Urinary bladder (tissue), 4 donors: ENCODE measurements around the gene C5. TPM values are rescaled to one million over a fixed set of nuclear protein-coding genes. Genes with fewer than 3 reads are reported as not detected.

ENCODE experiments used
- DNase-seq: peaks from one replicate; pipeline ENCODE4 v3.0.0-alpha.2; 2015; ENCODE audit errors: extremely low spot score
- H3K27ac ChIP-seq: one replicate; pipeline ENCODE4 v1.5.1; 2013; ENCODE audit warnings: low read depth, mild to moderate bottlenecking, moderate library complexity
- H3K36me3 ChIP-seq: one replicate; pipeline ENCODE4 v1.6.1; 2013; ENCODE audit warnings: mild to moderate bottlenecking, moderate library complexity; ENCODE audit not compliant: insufficient read depth
- H3K4me1 ChIP-seq: one replicate; pipeline ENCODE4 v1.6.1; 2013; ENCODE audit warnings: mild to moderate bottlenecking, moderate library complexity; ENCODE audit not compliant: insufficient read depth
- H3K4me3 ChIP-seq: one replicate; pipeline ENCODE4 v1.5.1; 2013; ENCODE audit warnings: low read depth, low read length
- WGBS: extraction: QIAGEN DNeasy Blood & Tissue Kit; methylation state at CpG from one replicate; pipeline ENCODE4 v1.1.7; 2013; 5-methylcytosine and 5-hydroxymethylcytosine counted together
- polyA plus RNA-seq: library from polyadenylated mRNA; stranded (reverse); fragments of 200-250 nt; gene quantifications from one replicate; pipeline ENCODE4 v1.2.3, GENCODE V29; 2013
- total RNA-seq: library from RNA; depleted of rRNA; stranded (reverse); fragments of >200 nt; gene quantifications from one replicate; pipeline ENCODE4 v1.2.3, GENCODE V29; 2014
- donor health status: healthy with polysubstance abuse.
- donor health status: healthy.

Gene C5
- total and polyA plus RNA-seq, 2 donors = 3.2 to 18.1 TPM

GRCh38 chr9:120956862-120957261 lies 93.2 kb downstream of the C5 start:
- Histone ChIP-seq H3K27ac (no peak overlapping the region), H3K4me1 (no peaks in the 10 kb centered on the region), H3K36me3 (no peaks in the 10 kb centered on the region), H3K4me3 (no peak overlapping the region)
- no peak for DNase-seq
- WGBS = 95% methylated on average over 3 of the region's 3 CpGs

GRCh38 chr9:120951960-120952618 lies 98.0 kb downstream of the C5 start:
- Histone ChIP-seq H3K4me1 (no peaks in the 10 kb centered on the region), H3K27ac (no peak overlapping the region), H3K4me3 (no peak overlapping the region), H3K36me3 (no peaks in the 10 kb centered on the region)
- 97% methylated on average over 9 of the region's 9 CpGs for WGBS
- no peak for DNase-seq

GRCh38 chr9:120950421-120951388 lies 99.4 kb downstream of the C5 start:
- no peak for DNase-seq
- Histone ChIP-seq H3K4me3 (no peak overlapping the region), H3K36me3 (no peaks in the 10 kb centered on the region), H3K27ac (no peak overlapping the region), H3K4me1 (no peaks in the 10 kb centered on the region)
- WGBS = 82% methylated on average over 8 of the region's 8 CpGs

GRCh38 chr9:120949290-120949689 lies 100.8 kb downstream of the C5 start:
- no peak overlapping the region for H3K4me3 ChIP-seq
- 89% methylated on average over 2 of the region's 2 CpGs for WGBS
- no peaks in the 10 kb centered on the region for H3K36me3 ChIP-seq
- no peak for DNase-seq
- H3K4me1 ChIP-seq = no peaks in the 10 kb centered on the region
- no peak overlapping the region for H3K27ac ChIP-seq

GRCh38 chr9:120948824-120949223 lies 101.3 kb downstream of the C5 start:
- no peaks in the 10 kb centered on the region for H3K4me1 ChIP-seq
- WGBS = 98% methylated on average over 1 of the region's 1 CpG
- no peak for DNase-seq
- H3K36me3 ChIP-seq = no peaks in the 10 kb centered on the region
- no peak overlapping the region for H3K4me3 ChIP-seq
- no peak overlapping the region for H3K27ac ChIP-seq

- Histone ChIP-seq H3K36me3 (no peaks in the 10 kb centered on the region), H3K27ac (no peak overlapping the region), H3K4me1 (peaks cover 2% of the 10 kb centered on the region), H3K4me3 (no peak overlapping the region)
- 86% methylated on average over 2 of the region's 2 CpGs for WGBS
- no peak for DNase-seq
These were observed 102.9 kb downstream of the C5 start for GRCh38 chr9:120947222-120947621.

- H3K4me1 ChIP-seq = peaks cover 2% of the 10 kb centered on the region
- no peak for DNase-seq
- 77% methylated on average over 3 of the region's 3 CpGs for WGBS
- no peaks in the 10 kb centered on the region for H3K36me3 ChIP-seq
- no peak overlapping the region for H3K27ac ChIP-seq
- no peak overlapping the region for H3K4me3 ChIP-seq
These were observed 103.8 kb downstream of the C5 start for GRCh38 chr9:120946259-120946658.

- 87% methylated on average over 3 of the region's 3 CpGs for WGBS
- Histone ChIP-seq H3K4me3 (no peak overlapping the region), H3K36me3 (no peaks in the 10 kb centered on the region), H3K4me1 (peaks cover 2% of the 10 kb centered on the region), H3K27ac (no peak overlapping the region)
- DNase-seq = no peak
These were observed 105.1 kb downstream of the C5 start for GRCh38 chr9:120944948-120945347.

GRCh38 chr9:120944434-120944843 lies 105.6 kb downstream of the C5 start:
- Histone ChIP-seq H3K4me3 (no peak overlapping the region), H3K27ac (no peak overlapping the region), H3K4me1 (peaks cover 2% of the 10 kb centered on the region), H3K36me3 (no peaks in the 10 kb centered on the region)
- WGBS = 93% methylated on average over 4 of the region's 4 CpGs
- no peak for DNase-seq

- Histone ChIP-seq H3K27ac (no peak overlapping the region), H3K36me3 (no peaks in the 10 kb centered on the region), H3K4me1 (peaks cover 2% of the 10 kb centered on the region), H3K4me3 (no peak overlapping the region)
- WGBS = 24% methylated on average over 8 of the region's 8 CpGs
- DNase-seq = no peak
These were observed 107.7 kb downstream of the C5 start for GRCh38 chr9:120942186-120943001.

- Histone ChIP-seq H3K27ac (no peak overlapping the region), H3K4me3 (no peak overlapping the region), H3K36me3 (no peaks in the 10 kb centered on the region), H3K4me1 (peaks cover 2% of the 10 kb centered on the region)
- no peak for DNase-seq
- 76% methylated on average over 6 of the region's 6 CpGs for WGBS
These were observed 108.9 kb downstream of the C5 start for GRCh38 chr9:120941046-120941770.

GRCh38 chr9:120940573-120940972 lies 109.5 kb downstream of the C5 start:
- H3K27ac ChIP-seq = no peak overlapping the region
- peaks cover 2% of the 10 kb centered on the region for H3K4me1 ChIP-seq
- WGBS = 96% methylated on average over 10 of the region's 10 CpGs
- H3K36me3 ChIP-seq = no peaks in the 10 kb centered on the region
- DNase-seq = no peak
- H3K4me3 ChIP-seq = no peak overlapping the region

GRCh38 chr9:120938851-120939250 lies 111.2 kb downstream of the C5 start:
- Histone ChIP-seq H3K36me3 (no peaks in the 10 kb centered on the region), H3K27ac (no peak overlapping the region), H3K4me3 (no peak overlapping the region), H3K4me1 (peaks cover 4% of the 10 kb centered on the region)
- WGBS = 96% methylated on average over 3 of the region's 3 CpGs
- DNase-seq = no peak
